GM12891 (cell line): ENCODE measurements around the gene HHIP.

Experiments
- POLR2A ChIP-seq: IDR thresholded peaks from 2 replicates; pipeline ENCODE4 v1.6.1; 2011; ENCODE audit warnings: low read depth, low read length, control low read depth
- POLR2AphosphoS5 ChIP-seq: IDR thresholded peaks from 2 replicates; pipeline ENCODE4 v1.6.1; 2011; ENCODE audit warnings: low read depth, low read length, control low read depth
- SPI1 ChIP-seq: IDR thresholded peaks from 2 replicates; pipeline ENCODE4 v1.6.1; 2011; ENCODE audit warnings: low read depth, low read length, control low read depth
- TAF1 ChIP-seq: IDR thresholded peaks from 2 replicates; pipeline ENCODE4 v1.6.1; 2011; ENCODE audit warnings: low read depth, low read length, control low read depth

GRCh38 chr4:144712775-144713174 is 66.8 kb downstream of the HHIP start:
- TF ChIP-seq POLR2AphosphoS5 (no peak), POLR2A (no peak), TAF1 (no peak), SPI1 (no peak)
